Measurements from ENCODE around the gene PPP1R14C. TPM values are rescaled to one million over a fixed set of nuclear protein-coding genes. Genes with fewer than 3 reads are reported as not detected.
"Not testable (repeated sequence)": the region's sequence is repeated elsewhere in the genome, so short reads cannot be mapped to it uniquely, and the experiment has no call there.

Gene PPP1R14C
- total RNA-seq, 2 donors from 2014 or later = 0.95 to 1.3 TPM

DNA sequence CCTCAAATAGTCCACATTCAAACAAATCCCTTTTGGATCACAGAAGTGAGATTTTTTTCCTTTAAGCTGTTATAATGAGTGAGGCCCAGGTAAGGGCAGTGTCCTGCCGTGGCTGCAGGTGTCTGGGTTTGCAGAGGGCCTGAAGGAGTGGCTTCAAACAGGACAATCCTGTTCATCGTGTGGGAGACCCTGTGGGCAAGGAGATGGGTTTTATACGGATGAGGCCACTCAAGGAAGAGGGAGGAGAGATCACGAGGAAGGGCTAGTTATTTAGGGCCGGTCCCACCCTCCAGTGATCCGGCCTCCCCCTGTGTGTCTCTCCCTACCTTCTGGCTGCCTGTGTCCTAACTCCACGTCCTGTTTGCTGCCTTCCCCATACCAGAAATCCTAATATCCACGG is 33.8 kb downstream of the PPP1R14C start:
- Histone ChIP-seq H3K36me3 (no peaks in the 10 kb centered on the region), H3K4me1 (ENCODE audit: control insufficient read depth in 1 of 2, low read depth in 2 of 2) (no peaks in the 10 kb centered on the region), H3K27me3 (replicated peaks; ENCODE audit: insufficient read depth) (no peaks in the 10 kb centered on the region), H3K27ac (no peak overlapping the region), H3K9me3 (no peaks in the 10 kb centered on the region), H3K4me3 (no peak overlapping the region)
- DNase-seq (ENCODE audit: low spot score) = no peak
- no peak for ATAC-seq (ENCODE audit: insufficient number of reproducible peaks, low FRiP score, low read depth)
- TF ChIP-seq, protein P1, sequence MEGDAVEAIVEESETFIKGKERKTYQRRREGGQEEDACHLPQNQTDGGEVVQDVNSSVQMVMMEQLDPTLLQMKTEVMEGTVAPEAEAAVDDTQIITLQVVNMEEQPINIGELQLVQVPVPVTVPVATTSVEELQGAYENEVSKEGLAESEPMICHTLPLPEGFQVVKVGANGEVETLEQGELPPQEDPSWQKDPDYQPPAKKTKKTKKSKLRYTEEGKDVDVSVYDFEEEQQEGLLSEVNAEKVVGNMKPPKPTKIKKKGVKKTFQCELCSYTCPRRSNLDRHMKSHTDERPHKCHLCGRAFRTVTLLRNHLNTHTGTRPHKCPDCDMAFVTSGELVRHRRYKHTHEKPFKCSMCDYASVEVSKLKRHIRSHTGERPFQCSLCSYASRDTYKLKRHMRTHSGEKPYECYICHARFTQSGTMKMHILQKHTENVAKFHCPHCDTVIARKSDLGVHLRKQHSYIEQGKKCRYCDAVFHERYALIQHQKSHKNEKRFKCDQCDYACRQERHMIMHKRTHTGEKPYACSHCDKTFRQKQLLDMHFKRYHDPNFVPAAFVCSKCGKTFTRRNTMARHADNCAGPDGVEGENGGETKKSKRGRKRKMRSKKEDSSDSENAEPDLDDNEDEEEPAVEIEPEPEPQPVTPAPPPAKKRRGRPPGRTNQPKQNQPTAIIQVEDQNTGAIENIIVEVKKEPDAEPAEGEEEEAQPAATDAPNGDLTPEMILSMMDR (IDR thresholded peaks at IDR 0.05) = no peak

GRCh38 chr6:150177259-150177951 is 34.6 kb downstream of the PPP1R14C start:
- DNase-seq (ENCODE audit: low spot score) (no peak), ATAC-seq (ENCODE audit: insufficient number of reproducible peaks, low FRiP score, low read depth) (no peak)
- H3K4me1 ChIP-seq (ENCODE audit: control insufficient read depth in 1 of 2, low read depth in 2 of 2) = no peaks in the 10 kb centered on the region
- H3K27me3 ChIP-seq (replicated peaks; ENCODE audit: insufficient read depth) = no peaks in the 10 kb centered on the region
- TF ChIP-seq, protein P1 (IDR thresholded peaks at IDR 0.05) = no peak
- no peak overlapping the region for H3K4me3 ChIP-seq
- no peaks in the 10 kb centered on the region for H3K36me3 ChIP-seq
- no peak overlapping the region for H3K27ac ChIP-seq
- H3K9me3 ChIP-seq = no peaks in the 10 kb centered on the region

- no peak overlapping the region for H3K27ac ChIP-seq
- no peaks in the 10 kb centered on the region for H3K9me3 ChIP-seq
- TF ChIP-seq, protein P1 (IDR thresholded peaks at IDR 0.05) = no peak
- DNase-seq (ENCODE audit: low spot score) (no peak), ATAC-seq (ENCODE audit: insufficient number of reproducible peaks, low FRiP score, low read depth) (no peak)
- no peaks in the 10 kb centered on the region for H3K36me3 ChIP-seq
- H3K4me3 ChIP-seq = no peak overlapping the region
- no peaks in the 10 kb centered on the region for H3K27me3 ChIP-seq (replicated peaks; ENCODE audit: insufficient read depth)
- no peaks in the 10 kb centered on the region for H3K4me1 ChIP-seq (ENCODE audit: control insufficient read depth in 1 of 2, low read depth in 2 of 2)
Observed at GRCh38 chr6:150177952-150178520, 35.2 kb downstream of the PPP1R14C start.

DNA sequence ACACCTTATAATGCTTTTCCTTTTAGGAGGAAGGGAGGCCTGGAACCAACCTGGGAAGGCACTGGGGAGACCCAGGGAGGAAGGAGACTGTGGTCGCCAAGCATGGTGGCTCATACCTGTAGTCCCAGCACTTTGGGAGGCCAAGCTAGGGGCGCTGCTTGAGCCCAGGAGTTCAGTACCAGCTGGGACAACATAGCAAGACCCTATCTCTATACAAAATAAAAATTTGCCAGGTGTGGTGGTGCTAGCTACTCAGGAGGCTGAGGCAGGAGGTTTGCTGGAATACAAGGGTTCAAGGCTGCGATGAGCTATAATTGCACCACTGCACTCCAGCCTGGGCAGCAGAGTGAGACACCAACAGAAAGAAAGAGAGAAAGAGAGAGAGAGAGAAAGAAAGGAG is 36.2 kb downstream of the PPP1R14C start:
- no peak for ATAC-seq (ENCODE audit: insufficient number of reproducible peaks, low FRiP score, low read depth)
- Histone ChIP-seq H3K27ac (no peak overlapping the region), H3K4me3 (no peak overlapping the region), H3K4me1 (ENCODE audit: control insufficient read depth in 1 of 2, low read depth in 2 of 2) (no peaks in the 10 kb centered on the region), H3K27me3 (replicated peaks; ENCODE audit: insufficient read depth) (no peaks in the 10 kb centered on the region), H3K9me3 (no peaks in the 10 kb centered on the region), H3K36me3 (no peaks in the 10 kb centered on the region)
- no peak for DNase-seq (ENCODE audit: low spot score)
- TF ChIP-seq, protein P1 (IDR thresholded peaks at IDR 0.05) = no peak

DNA sequence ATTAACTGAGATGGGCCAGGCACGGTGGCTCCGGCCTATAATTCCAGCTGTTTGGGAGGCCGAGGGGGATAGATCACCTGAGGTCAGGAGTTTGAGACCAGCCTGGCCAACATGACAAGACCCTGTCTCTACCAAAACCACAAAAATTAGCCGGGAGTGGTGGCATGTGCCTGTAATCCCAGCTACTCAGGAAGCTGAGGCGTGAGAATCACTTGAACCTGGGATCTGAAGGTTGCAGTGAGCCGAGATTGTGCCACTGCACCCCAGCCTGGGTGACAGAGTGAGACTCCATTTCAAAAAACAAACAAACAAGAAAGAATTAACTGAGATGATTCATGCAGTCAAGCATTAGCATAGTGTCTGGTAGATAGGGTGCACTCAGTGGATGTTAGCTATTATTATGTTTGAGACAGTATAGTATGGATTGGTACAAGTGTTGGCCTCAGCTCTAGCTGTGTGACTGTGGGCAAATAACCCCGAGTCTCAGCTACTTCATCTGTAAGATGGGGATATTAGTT is 37.1 kb downstream of the PPP1R14C start:
- H3K4me3 ChIP-seq; H3K36me3 ChIP-seq; H3K27me3 ChIP-seq (replicated peaks; ENCODE audit: insufficient read depth); H3K4me1 ChIP-seq (ENCODE audit: control insufficient read depth in 1 of 2, low read depth in 2 of 2); ATAC-seq (ENCODE audit: insufficient number of reproducible peaks, low FRiP score, low read depth); DNase-seq (ENCODE audit: low spot score); H3K9me3 ChIP-seq; H3K27ac ChIP-seq: not testable (repeated sequence)

Data from thoracic aorta (tissue), 2 donors.